DMS 273 treated with DMSO at 0.1 percent for 48 hours (cell line): ENCODE measurements around the gene COPE.

ENCODE experiments used
- DNase-seq: peaks from one replicate; lab custom pipeline; 2025; lab: John Stamatoyannopoulos, UW

The COPE gene

DNA sequence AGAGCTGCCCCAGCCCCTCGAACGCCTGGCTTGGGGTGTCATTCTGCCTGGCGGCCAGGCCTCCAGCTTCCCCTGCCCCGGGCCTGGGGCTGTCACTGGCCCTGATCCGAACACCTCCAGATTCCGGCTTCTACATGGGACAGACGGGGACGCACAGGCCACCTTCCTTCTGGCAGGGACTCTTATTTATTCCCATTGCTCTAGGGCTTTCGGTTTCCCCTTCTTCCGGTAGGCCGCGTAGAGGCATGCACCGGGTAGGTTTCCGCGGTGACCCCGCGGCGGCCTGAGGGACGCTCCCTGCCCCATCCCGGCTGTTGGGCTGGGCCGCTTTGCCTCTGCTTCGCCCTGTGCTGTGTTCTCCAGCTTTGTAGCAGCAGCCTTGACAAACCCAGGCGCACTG is 51.4 kb downstream of the COPE start:
- DNase-seq, result no peak

GRCh38 chr19:18867199-18867598 is 52.0 kb downstream of the COPE start:
- DNase-seq, result no peak

- no peak for DNase-seq
Measured at GRCh38 chr19:18866800-18867123, 52.4 kb downstream of the COPE start.

- DNase-seq, result no peak
Measured at GRCh38 chr19:18865973-18866799, 53.0 kb downstream of the COPE start.

DNA sequence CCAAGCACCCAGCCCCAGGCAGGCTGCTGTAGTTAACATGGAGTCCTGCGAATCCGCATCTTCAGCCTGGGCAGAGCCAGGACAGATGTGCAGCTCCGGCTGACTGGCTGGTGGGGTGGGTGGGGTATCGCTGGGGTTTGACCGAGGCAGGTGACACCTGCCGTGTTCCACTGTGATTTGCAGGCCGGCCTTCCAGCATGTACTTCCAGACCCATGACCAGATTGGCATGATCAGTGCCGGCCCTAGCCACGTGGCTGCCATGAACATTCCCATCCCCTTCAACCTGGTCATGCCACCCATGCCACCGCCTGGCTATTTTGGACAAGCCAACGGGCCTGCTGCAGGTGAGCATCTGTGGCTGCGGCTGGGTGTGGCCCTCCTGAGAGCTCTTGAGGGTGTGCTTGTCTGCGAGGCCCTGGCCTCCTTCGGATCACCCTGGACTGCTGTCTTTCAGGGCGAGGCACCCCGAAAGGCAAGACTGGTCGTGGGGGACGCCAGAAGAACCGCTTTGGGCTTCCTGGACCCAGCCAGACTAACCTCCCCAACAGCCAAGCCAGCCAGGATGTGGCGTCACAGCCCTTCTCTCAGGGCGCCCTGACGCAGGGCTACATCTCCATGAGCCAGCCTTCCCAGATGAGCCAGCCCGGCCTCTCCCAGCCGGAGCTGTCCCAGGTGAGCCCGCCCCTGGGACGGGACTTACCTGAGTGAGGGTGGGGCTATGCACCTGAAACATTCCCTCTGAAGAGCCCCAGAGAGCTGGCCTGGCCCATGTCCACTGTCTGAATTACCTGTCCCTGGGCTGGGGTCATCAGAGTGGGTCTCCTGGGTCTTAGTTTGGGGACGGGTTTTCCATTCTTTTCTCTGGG is 53.8 kb downstream of the COPE start:
- no peak for DNase-seq

GRCh38 chr19:18863843-18864362 is 55.3 kb downstream of the COPE start:
- no peak for DNase-seq

DNA sequence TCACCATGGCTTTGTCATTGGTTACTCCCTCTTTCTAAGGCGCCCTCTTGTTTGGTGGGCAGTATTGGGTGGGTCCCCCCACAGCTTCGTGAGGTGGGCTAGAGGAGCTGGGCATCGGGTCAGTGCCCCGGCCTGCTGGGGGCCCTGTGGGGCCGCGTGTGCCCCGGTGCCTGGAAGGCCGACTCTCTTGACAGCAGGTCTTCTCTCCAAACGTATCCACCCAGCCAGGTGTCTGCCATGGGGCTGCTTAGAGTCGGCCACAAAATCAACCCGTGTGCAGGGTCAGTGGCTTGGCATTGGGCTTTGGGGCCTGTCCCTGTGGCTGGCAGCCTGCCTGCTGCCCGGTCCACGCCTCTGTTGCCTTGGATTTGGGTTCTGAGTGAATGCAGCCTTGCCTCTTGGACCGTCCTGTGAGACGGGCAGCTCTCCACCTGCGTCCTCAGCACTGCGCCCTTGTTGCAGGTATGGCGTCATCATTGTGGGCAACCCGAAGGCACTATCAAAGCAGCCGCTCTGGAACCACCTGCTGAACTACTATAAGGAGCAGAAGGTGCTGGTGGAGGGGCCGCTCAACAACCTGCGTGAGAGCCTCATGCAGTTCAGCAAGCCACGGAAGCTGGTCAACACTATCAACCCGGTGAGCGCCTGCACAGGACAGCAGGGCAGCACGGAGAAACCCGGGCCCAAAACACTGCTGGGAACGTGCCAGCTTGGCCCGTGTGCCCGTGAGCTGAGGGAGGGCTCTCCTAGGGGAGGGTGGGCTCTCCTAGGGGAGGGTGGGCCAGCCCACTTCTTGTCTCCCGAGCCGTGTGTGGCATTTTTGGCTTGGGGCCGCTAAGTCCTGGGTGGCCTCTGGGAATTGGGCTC is 56.0 kb downstream of the COPE start:
- no peak for DNase-seq

DNA sequence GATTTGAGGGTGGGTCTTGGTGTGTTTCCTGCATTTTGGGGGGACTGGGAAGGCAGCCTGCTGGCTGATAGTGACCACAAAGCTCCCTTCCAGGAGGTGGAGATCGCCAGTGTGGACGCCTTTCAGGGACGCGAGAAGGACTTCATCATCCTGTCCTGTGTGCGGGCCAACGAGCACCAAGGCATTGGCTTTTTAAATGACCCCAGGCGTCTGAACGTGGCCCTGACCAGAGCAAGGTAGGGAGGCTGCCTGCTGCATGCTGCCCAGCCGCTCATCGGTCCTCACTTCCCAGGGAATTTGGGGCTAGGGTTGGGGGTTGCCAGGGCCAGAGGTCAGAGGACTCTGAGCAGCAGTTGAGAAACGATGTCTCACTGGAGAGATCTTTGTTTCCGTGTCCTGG is 57.3 kb downstream of the COPE start:
- no peak for DNase-seq

DNA sequence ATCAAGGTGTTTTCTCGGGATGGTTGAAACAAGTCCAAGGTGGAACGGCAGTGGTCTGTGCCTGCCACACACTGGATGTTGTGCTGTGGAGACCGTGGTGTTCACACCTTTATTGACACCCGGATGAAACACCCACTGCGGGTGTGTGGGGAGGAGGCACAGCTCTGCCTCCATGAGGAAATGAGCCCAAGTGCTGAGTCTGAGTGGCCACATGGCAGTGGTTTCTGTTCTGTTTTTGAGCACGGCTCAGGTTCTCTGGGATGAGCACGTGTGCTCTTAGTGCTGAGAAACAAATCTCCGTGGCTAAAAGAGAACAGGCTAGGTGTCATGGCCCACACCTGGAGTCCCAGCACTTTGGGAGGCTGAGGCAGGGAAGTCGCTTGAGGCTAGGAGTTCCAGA is 58.0 kb downstream of the COPE start:
- no peak for DNase-seq

DNA sequence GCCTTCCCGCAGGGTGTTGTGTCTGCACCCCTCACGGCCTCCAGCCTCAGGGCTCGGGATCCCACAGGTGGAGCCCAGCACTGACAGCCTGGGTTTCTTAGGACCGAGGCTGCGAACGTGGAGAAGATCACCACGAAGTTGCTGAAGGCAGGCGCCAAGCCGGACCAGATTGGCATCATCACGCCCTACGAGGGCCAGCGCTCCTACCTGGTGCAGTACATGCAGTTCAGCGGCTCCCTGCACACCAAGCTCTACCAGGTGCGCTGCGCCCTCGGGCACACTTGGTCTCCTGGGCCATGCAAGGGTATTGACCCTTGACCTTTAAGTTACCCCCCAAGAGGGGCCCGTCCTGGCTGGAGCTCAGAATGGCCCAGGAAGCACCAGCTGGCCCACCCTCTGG is 58.5 kb downstream of the COPE start:
- no peak for DNase-seq

DNA sequence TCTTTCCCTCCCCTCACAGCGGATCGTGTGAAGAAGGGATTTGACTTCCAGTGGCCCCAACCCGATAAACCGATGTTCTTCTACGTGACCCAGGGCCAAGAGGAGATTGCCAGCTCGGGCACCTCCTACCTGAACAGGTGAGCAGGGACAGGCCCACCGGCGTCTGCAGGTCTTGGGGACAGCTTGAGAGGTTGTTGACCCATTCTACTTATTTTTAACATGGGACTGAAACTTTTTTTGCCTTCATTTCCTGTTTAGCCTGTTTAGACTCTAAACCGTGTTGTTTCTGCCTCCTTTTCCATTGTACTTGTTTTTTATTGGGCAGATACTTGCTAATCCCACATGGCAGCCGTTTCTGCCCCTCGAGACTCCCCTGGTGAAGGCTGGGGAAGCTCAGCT is 58.9 kb downstream of the COPE start:
- DNase-seq, result no peak

DNA sequence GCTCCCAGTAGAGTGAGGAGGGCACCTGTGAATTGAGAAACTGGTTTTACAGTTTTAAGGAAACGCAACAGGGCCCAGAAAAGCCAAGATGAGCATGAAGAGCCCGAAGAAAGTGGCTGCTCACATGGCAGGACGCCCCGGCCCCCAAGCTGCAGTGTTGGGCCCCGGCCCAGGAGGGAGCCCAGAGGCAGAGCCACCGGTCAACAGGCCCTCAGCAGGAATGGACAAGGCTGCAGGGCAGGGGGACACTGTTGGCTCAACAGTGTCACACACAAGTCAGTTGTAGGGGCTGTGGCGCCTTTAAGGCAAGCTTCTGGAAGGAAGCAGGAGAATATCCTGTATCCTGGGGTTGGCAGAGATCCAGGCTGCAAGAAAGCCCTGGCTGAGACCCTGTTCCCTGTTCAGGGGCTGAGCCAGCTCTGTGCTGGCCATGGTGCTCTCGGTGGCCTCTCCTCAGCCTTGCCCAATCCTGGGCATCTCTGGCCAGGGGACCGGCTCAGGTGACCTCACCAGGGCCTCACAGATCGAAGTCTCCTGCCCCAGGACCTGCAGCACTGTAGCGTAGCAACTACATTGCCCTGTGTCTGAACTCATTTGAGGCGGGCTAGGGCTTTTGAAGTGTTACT is 59.4 kb downstream of the COPE start:
- DNase-seq, result no peak

DNA sequence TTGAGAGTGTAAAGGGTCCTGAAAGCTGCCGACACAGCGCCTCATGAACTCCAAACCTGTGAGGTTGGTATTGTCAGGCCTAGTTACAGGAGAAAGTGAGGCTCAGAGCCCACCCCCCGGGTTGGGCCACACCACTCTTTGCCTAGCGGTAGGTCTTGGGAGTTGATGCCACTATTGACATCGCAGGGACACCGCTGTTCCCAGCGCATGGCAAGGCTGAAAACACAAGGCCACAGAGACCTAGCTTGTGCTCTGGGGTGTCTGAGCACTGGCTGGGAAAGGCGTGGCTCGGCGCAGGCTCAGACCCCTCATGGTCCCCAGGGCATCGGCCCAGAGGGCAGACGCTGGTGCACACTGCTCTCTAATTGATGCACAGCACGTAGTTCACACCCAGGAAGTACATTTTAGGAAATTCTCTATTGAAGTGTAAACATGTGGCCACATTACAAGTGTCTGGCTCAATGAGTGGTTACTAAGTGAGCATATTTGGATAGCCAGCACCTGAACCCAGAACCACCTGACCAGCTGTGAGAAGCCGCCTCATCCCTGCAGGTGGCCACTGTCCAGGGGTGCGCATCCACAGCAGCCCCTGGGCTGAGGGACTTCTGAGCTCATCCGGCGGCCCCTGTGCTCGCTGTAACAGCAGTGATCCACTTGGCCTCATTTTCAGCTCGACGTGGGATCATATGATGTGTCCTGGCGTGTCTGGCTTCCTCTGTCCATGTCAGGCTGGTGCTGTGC is 60.1 kb downstream of the COPE start:
- DNase-seq, result no peak

DNA sequence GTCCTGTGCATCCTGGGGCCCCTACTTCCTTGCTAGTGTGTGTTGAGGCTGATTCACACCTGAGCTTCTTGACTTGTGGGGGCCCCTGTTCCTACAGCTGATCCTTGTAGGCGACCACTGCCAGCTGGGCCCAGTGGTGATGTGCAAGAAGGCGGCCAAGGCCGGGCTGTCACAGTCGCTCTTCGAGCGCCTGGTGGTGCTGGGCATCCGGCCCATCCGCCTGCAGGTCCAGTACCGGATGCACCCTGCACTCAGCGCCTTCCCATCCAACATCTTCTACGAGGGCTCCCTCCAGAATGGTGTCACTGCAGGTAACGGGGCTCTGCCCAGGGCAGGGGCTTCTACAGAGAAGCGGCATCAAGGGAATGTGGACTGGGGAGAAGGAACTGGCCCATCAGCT is 62.0 kb downstream of the COPE start:
- DNase-seq, result no peak

DNA sequence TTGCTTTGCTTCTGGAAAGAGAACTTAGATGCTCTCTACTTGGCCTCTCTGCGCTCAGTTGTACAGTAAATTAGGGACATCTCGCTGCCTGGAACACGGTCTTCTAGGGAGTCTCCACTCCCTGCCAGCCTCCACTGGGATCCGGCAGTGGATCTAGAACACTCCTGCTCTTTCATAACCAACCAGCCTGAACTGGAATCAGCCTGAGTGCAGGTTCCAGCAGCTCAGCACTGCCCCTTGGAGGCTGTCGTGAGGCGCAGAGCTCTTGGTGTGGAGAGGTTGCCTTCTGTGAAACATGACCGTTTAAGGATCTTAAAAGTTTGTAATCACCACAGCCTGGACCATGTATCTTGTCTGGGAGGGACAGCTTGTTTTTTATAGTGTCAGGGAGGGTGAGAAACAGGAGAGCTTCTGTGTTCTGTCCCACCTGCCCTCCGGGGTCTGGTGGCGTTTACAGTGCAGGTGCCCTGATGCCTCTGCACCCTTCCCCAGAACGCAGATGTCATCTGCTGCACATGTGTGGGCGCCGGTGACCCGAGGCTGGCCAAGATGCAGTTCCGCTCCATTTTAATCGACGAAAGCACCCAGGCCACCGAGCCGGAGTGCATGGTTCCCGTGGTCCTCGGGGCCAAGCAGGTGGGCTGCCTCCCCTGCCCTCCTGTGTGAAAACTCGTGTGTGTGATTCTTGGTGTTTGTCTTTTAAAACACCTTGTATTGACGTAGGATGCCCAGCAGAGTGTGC is 62.6 kb downstream of the COPE start:
- DNase-seq, result no peak

- DNase-seq, result no peak
Measured at GRCh38 chr19:18855647-18856384, 63.4 kb downstream of the COPE start.

DNA sequence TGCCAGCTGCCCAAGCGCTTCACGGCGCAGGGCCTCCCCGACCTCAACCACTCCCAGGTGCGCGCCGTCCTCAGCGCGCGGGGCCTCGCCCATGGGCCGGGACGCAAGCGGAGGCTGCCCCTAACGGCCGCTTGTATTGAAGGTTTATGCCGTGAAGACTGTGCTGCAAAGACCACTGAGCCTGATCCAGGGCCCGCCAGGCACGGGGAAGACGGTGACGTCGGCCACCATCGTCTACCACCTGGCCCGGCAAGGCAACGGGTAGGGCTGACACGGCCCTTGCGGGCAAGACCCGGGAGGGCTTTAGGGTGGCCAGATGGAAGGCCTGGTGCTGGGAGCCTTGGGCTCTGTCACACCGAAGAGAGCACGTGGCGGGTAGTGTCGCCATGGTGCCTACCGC is 64.2 kb downstream of the COPE start:
- DNase-seq, result no peak

DNA sequence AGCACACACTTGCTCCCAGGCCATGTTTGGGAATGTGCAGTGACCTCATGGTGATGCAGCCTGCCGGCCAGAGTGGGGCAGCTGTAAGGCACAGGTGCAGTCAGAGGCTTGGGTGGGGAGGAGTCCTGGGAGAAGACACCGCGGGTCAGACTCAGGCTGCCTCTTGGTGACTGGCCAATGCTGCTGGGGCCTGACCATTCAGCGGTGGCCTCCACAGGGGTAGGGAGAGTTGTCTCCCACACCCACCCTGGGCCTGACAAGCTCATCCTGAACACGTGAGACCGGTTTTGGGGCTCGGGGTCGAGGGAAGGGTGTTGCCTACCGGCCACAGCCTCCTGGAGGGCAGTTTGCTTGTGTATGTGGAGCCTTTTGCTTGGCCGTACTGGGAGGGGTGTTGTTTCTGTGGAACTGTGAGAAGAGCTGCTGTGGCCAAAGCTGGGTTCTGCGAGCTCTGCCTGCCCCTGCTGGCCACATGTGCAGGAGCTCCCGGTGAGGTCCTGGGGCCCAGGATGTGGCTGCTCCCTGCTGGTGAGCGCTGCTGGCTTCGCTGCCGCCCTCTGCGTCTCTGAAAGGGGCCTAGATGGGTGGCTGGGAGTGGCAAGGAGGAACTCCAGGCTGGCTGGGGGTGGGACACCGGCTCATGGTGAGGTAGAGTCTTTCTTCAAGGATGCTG is 65.3 kb downstream of the COPE start:
- DNase-seq, result no peak

DNA sequence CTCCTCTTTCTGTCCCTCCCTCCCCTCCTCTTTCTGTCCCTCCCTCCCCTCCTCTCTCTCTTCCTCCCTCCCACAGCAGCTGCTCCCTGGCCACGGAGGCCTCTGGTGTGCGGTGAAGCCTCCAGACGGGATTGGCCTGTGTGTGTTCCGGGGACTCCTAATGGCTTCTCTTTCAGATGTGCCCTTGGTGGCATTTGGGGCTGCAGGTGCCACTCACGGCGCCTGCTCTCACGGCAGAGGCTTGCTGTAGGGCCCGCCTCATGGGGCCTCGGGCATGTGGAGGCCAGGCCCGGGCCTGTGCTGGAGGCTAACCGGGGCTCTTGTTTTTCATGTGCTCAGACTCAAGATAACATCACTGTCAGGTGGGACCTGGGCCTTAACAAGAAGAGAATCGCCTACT is 66.5 kb downstream of the COPE start:
- DNase-seq, result no peak
